HG03066 (cell line): ENCODE data around the gene CDH11.

Source experiments
- ATAC-seq: cut with Tn5 transposase; IDR thresholded peaks from one replicate; pipeline ENCODE4 v1.9.1; 2021; ENCODE audit warnings: low read depth; ENCODE audit not compliant: unreplicated experiment

CDH11 gene

DNA sequence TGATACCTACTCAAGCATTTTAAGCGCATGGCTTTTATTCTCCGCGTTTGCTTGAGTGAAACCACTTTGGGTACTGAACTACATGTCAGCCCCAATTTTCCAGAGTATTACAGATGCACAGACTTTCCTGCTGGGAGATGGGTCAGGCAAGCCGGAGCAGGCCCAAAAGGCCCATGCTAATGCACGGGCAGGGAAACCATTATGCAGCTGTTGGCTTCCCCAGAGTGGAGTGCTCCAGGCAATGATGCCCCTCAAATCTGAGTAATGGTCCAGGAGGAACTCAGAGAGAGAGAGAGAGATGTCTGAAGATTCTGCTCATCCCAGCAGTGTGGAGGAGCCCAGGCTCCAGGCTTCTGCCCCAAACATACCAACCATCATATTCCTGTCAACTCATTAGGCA, 80.2 kb downstream of the CDH11 start:
- ATAC-seq = no peak

DNA sequence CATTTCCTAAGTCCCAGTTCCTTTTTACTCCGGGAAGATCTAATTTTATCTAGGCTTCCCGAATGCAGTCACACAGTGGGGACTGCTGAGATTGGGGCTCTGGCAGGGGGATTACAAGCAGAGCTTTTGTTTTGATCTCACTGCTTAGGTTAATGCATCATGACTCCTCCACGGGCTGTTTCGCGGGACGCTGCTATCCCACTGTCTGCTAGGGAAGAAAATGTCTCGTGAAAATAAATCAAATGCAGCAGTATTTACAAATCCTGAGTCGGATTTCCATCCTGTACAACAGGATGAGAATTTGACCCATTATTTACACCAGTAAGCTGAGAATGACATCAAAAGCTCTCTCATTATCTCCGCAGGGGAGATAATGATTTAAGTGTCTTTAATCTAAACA, 83.8 kb downstream of the CDH11 start:
- ATAC-seq = no peak

DNA sequence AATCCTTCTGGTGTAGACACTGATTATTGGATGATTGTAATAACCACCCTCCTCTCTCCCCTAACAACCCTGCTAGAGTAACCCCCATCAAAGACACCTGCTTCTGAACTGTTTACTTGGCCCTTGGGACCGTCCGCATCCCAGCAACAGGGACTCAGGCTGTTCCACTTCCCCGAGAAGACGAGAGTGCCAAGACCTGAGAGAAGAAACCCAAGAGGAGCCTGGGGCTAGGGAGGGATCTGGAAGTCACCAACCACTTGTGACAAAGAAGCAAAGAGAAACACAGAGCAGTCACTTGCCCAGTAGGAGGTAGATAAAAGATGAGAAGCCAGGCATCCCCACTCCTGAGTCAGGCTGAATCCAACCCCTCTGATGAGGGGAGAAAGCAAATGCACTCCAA, 84.3 kb downstream of the CDH11 start:
- no peak for ATAC-seq

DNA sequence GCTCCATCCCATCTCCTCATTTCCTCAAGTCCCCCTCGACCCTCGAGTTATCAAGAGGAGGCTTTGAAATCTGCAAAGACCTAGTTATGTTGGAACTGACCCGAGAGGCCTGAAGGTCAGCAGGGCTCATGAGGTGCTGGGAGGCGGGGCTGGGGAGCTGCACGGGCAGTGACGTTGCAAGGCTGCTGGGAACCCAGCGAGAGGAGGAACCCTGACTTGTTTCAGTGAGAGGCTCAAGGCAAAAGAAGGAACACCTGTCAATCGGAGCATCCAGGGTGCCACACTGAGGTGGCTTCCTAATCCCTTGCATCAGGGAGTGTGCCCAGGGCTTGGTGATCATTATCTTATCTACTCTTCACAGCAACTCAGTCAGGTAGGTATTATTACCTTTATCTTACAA, 86.9 kb downstream of the CDH11 start:
- ATAC-seq = no peak

DNA sequence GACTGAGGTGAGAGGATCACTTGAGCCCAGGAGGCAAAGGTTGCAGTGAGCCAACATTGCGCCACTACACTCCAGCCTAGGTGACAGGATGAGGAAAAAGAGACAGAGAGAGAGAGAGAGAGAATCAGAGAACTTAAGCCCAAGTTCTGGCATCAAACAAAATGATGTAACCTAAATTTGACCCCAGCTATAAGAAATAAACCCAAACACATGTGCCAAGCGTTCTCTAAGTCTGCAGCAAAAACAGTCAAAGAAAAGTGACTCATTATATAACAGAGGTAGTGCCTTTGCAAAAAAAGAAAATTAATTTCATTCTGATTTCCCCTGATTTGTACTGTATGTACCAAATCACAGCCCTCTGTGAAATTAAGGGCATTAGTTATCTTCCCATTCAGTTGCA, 89.5 kb downstream of the CDH11 start:
- no peak for ATAC-seq

DNA sequence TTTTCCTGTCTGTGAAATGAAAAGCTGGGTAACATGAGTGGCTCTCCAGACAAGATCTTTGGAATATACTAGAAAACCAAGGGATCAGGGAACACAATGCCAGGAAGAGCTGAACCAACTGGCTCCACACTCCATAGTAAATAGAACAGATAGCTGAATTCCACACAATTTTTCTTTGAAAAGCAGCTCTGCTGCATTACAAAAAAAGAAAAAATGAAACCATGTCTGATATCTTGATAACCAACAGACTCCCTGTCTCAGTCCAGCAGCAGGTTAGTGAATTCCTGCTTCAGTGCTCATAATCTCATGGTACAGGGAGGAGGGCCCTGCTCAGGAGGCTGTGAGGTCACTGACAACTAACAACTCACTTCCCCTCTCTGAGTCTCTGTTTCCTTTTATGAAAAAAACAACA, 97.1 kb downstream of the CDH11 start:
- no peak for ATAC-seq

DNA sequence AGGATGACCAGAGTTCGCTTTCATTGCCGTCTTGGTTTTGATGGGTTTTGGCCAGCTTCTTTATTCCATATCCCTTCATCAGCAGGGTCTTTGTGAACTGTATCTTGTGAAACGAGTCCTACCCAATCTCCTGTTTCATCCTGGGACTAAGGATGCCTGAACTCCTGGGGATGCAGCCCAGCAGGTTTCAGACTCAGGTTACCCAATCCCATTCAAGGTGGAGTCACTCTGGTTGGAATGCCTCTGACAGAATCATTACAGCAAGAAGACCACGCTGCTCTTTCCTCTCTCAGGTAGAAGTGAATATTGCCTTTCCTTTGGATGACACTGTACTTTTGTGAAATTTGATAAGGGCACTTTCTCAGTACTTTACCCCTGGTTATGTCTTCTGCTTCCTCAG, 98.1 kb downstream of the CDH11 start:
- no peak for ATAC-seq

DNA sequence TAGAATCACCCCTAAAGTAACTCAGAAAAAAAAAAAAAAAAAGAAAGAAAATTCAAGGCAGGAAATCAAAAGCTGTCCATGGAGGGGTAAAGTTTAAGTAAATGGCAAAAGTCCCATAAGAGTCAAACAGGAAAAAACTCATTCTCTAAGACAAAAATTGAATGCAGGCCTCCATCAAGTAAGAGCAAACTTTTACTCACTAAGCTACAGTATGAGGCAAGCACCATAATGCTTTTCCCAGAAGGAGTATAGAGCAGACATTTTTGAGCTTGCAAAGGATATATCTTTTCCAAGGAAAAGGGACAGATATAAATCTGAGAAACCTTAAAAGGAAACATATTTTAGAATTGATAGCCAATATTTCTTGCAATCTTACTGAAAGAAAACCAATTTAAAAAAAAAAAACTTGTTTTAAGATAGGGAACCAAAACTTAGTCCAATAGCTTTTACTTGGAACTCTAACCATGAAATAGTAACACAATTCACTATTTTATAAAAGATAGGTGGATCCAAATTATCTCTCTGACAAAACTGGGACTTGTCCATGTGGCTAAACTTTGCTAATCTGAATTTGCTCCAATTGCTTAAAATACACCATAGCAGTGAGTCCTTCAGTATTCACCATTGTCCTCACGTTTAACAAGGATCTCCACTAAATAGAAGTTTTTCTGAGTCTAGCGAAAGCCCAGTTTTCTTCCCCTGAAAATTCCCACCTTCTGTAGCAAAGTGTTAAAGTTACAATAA, 99.8 kb downstream of the CDH11 start:
- ATAC-seq = no peak

DNA sequence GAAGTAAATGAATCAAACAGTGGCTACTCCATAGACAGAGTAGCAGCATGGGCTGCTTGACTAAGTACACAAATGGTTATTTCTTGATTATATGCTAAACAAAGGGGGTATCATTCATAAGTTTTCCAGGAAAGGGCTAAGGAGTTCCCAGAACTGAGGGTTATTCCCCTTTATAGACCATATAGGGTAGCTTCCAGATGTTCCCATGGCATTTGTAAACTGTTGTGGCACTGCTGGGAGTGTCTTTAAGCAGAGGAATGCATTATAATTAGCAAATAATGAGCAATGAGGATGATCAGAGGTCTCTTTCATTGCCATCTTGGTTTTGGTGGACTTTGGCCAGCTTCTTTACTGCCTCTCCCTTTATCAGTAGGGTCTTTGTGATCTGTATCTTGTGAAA, 105.1 kb downstream of the CDH11 start:
- no peak for ATAC-seq

DNA sequence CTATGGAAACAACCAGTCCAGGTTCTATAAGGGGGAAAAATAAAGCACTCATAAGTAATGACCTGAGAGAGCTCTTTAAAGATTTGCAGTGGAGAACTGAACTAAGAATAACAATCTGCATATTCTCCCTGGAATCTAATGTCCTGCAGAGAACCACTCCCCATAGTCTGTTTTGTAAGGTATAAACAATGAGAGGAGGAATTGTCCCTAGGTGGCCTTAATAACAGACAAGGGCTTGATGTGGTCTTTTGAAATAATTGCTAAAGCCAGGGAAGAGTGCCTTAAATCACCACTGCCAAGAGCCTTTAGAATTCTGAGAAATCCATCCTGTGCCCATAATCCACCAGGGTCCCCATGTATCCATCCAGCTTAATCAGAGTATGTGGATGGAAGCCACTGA, 106.3 kb downstream of the CDH11 start:
- no peak for ATAC-seq

DNA sequence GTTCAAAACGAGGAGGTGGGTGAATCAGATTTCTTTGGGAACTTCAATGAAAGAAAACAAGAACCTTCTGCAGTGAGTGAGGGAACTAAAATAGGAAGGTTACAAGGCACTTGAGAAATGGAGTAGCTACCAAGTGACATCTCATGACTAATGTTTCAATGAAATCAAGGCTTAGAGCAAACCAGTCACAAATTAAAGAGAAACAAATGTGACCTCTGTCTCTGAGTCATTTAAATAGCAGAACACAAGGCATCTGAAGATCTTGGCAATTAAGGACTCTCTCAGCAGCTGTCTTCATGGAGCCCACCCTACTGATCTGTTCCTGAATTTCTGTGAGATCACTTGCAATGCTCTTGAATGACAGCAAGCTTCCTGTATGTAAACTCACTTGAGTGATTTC, 109.5 kb downstream of the CDH11 start:
- ATAC-seq = no peak

DNA sequence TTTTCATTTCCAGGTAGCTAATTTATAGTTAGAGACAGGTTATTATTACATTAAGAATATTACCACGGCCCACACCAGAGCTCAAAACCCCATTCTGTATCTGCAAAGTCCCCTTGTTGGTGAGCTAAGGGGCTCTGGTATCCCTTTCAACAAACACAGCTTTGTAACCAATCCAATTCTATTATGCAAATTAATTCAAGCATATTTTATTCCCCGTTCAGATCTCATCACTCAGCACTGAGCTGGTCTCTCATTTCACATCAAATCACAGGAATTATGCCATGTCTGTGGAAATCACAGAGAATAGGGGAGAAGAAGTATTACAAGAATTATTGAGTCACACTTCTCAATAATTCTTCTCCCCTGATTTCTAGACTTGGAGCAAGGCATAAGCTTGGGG, 111.7 kb downstream of the CDH11 start:
- ATAC-seq = no peak

DNA sequence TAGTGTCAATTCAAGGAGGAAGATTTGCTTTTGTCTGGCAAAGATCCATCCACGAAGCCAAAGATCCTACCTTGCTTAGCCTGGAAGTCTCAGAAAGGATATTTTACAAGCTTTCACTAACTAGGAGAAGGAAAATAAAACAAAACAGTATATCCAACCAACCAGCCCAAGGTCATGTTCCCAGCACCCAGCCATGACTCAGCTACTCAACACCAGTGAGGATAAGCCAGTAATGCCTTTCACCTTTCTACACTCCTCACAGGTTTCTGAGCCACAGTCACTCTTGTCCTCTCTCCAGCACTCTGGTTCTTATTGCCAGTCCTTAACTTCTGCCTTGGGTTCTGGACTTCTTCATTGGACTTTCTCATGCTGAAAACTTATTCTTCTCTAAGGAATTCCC, 116.2 kb downstream of the CDH11 start:
- no peak for ATAC-seq

DNA sequence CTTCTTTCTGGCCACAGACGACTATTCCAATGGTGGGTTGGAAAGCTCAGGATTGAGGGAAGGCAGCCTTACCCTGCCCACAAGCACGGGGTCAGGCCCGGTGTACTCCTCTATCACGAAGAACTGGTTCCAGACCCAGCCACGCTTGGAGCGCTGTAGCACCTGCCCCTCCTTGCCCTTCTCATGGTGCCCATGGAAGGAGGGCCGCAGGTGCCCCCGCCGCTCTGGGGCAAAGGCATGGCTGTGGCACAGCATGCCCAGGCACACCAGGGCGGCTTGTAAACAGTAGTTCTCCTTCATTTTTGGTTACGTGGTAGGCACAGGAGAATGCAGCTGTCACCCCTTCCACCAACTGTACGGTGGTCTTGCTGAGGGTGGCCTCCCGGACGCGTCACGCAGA, 117.3 kb downstream of the CDH11 start:
- ATAC-seq = no peak

DNA sequence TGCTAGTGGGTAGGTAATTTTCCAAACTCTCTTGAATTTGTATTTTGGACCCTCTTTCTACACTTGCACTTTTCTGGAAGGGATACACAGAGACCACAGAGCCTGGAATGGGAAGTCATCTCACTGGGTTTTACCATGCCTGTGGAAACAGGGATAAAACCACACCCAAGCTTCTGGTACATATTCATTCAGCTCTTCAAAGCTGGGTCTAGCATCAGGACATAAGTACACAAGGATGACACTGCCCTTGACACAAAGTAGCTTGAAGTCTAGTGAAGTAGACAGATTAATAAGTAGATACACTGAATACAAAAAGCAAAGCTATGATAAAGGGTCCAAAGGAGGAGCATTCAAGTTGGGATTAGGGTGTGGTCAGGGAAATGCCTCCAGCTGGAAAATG, 118.2 kb downstream of the CDH11 start:
- no peak for ATAC-seq

DNA sequence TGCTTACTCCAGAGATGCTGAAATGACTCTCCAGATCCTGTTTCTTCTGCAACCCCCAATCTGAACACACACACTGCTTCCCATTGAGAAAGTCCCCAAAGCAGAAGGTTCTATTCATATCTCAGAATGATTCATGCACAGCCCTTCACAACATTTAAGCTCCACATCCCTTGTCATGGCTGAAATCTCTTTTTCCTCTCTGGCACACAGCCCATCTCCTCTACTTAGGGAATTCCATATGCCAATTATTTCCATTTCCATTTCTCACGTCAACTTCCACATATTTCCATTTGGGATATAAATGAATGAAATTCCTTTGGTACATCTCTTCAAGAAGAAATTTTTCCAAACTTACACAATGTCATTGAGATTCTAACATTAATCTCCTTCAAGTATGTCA, 119.6 kb downstream of the CDH11 start:
- no peak for ATAC-seq

DNA sequence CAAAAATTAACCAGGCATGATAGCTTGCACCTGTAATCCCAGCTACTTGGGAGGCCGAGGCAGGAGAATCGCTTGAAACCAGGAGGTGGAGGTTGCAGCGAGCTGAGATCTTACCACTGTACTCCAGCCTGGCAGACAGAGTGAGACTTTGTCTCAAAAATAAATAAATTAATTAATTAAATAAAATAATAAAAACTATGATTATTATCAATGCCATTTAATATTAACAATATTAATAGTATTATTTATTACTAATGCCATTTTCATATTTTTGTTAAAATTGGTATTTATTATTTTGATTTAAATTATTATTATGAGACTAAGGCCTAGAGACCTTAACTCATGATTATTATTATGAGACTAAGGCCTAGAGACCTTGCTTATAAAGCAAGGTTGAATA, 121.2 kb downstream of the CDH11 start:
- no peak for ATAC-seq

DNA sequence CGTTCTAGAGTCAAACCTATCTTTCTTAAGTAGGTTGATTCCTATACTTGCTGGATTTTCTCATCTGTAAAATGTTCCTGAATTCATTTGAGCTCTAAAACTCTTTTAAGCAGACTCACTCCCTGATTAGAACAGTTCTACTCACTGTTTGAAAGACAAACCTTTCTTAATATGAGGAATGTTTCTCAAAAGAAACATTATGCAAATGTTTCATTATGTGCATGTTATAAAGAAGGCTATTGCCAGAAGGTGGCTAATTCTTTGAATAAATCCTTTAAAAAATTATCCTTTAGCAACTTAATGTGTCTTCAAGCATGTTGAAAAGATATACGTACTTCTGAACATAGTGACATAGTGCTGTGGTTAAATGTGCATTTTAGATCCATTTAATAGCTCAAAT, 124.1 kb downstream of the CDH11 start:
- ATAC-seq = no peak

DNA sequence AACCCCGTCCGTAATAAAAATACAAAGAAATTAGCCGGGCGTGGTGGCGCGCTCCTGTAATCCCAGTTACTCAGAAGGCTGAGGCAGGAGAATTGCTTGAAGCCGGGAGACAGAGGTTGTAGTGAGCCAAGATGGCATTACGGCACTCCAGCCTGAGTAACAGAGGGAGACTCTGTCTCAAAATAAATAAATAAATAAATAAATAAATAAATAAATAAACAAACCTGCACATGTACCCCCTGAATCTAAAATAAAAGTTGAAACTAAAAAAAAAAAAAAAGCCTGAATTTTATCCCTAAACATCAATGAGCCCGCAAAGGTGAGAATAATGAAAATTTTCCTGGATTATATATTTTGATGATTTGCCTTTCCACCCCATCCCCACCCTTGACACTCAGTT, 124.7 kb downstream of the CDH11 start:
- no peak for ATAC-seq

DNA sequence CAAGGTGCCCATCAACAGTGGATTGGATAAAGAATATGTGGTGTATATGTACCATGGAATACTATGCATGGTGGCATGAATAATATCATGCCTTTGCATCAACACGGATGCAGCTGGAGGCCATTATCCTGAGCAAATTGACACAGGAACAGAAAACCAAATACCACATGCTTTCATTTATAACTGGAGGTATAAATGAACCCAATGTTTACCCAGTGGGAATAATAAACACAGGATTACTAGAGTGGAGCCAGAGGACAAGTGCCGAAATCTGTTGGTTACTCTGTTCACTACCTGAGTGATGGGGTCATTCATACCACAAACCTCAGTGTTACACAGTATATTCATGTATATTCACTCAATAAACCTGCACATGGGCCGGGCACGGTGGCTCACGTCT, 125.2 kb downstream of the CDH11 start:
- ATAC-seq = no peak

DNA sequence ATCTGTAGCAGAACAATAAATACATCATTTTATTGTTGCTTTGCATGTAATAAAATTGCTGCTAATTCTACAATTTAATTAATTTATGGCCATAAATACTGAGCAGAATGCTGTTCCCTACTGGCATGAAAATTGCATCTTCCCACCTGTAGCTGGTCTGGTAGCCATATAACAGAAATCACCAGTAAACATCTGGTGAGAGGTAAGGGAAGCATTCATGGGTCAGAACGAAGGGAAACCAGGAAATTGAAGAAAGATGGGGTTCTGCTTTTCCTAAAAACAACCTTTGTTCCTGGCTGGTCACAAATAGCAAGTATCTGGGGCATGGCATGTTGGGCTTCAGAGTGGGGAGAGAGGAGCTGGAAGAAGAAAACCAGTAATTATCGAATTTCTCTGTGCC, 128.4 kb downstream of the CDH11 start:
- no peak for ATAC-seq

DNA sequence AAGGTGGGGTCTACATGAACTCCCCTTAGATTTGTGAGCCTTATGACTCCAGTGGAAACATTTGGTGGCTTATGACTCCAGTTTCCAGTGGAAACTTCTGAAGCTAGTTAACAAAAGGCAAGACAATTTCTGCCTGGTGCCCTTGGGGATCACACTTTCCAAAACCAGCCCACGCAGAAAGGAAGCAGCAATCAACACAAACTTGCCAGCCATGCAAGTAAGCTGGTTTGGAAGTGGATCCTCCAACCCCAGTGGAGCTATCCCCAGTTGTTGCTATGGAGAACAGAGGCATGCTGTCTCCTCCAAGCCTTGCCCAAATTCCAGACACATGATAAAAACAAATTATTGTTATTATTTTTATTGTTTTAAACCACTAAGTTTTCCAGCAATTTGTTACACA, 130.9 kb downstream of the CDH11 start:
- ATAC-seq = no peak

DNA sequence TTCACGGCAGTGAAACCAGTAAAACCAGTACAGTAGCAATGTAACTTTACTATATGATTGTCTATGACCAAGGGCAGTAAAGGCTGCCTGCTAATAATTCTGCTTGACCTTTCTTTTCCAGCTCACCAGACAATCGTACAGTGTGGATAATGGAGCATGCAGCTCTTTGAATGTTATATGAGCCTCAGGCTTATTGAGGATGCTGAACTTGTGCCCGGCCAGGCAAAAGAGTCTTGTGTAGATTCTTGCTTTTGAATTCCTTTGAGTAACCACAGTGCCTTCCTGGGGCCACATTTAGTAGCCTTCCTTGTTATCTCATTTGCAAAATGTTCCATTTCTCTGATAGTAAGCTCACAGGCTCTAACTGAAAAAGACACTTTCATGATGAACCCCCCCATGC, 131.8 kb downstream of the CDH11 start:
- no peak for ATAC-seq
